HEK293T (cell line): ENCODE results near the gene CDH1.
"Not testable (repeated sequence)": the region's sequence is repeated elsewhere in the genome, so short reads cannot be mapped to it uniquely, and the experiment has no call there.

Source experiments
- CTCF ChIA-PET: fragments of 350-600 bp; formaldehyde crosslinking; extraction: SDS; loops from one replicate; lab custom pipeline; 2021; ENCODE audit warnings: antibody characterized with exemption, inconsistent platforms; lab: Yijun Ruan, JAX
- POLR2A ChIA-PET: fragments of 350-600 bp; formaldehyde crosslinking; extraction: SDS; loops from one replicate; lab custom pipeline; 2020; ENCODE audit warnings: antibody characterized with exemption, inconsistent platforms; lab: Yijun Ruan, JAX
- DNase-seq: peaks from one replicate; pipeline ENCODE4 v3.0.0; 2012; ENCODE audit warnings: mixed read lengths; ENCODE audit errors: extremely low spot score
- ARNT ChIP-seq: fragments of 450-650 bp; IDR thresholded peaks from 2 replicates; pipeline ENCODE4 v1.6.1; 2017; ENCODE audit warnings: mild to moderate bottlenecking
- BHLHE40 ChIP-seq: fragments of 450-650 bp; IDR thresholded peaks from 2 replicates; pipeline ENCODE4 v1.6.1; 2016; ENCODE audit warnings: mild to moderate bottlenecking, moderate library complexity, borderline replicate concordance
- CTBP1 ChIP-seq: fragments of 450-650 bp; IDR thresholded peaks from 2 replicates; pipeline ENCODE4 v1.6.1; 2016; ENCODE audit warnings: borderline replicate concordance
- ELF4 ChIP-seq: fragments of 450-650 bp; IDR thresholded peaks from 2 replicates; pipeline ENCODE4 v1.6.1; 2017; ENCODE audit warnings: antibody characterized with exemption
- FOXA1 ChIP-seq: fragments of 450-650 bp; IDR thresholded peaks from 2 replicates; pipeline ENCODE4 v1.6.1; 2016; ENCODE audit warnings: mild to moderate bottlenecking
- FOXK2 ChIP-seq: fragments of 450-650 bp; IDR thresholded peaks from 2 replicates; pipeline ENCODE4 v1.6.1; 2016; ENCODE audit warnings: mild to moderate bottlenecking
- FOXM1 ChIP-seq: fragments of 450-650 bp; IDR thresholded peaks from 2 replicates; pipeline ENCODE4 v1.6.1; 2017; ENCODE audit warnings: mild to moderate bottlenecking, borderline replicate concordance
- HDGF ChIP-seq: fragments of 450-650 bp; IDR thresholded peaks from 2 replicates; pipeline ENCODE4 v1.6.1; 2017; ENCODE audit warnings: antibody characterized with exemption, borderline replicate concordance
- L3MBTL2 ChIP-seq: fragments of 450-650 bp; conservative IDR thresholded peaks from 2 replicates; pipeline ENCODE4 v1.6.1; 2016; ENCODE audit warnings: mild to moderate bottlenecking
- LEF1 ChIP-seq: fragments of 450-650 bp; IDR thresholded peaks from 2 replicates; pipeline ENCODE4 v1.6.1; 2017; ENCODE audit warnings: mild to moderate bottlenecking, borderline replicate concordance
- NFRKB ChIP-seq: fragments of 450-650 bp; IDR thresholded peaks from 2 replicates; pipeline ENCODE4 v1.6.1; 2016; ENCODE audit warnings: mild to moderate bottlenecking, moderate library complexity
- SP1 ChIP-seq: fragments of 450-650 bp; IDR thresholded peaks from 2 replicates; pipeline ENCODE4 v1.6.1; 2017
- SUZ12 ChIP-seq: fragments of 450-650 bp; IDR thresholded peaks from 2 replicates; pipeline ENCODE4 v1.6.1; 2016; ENCODE audit warnings: mild to moderate bottlenecking
- TARDBP ChIP-seq: fragments of 450-650 bp; IDR thresholded peaks from 2 replicates; pipeline ENCODE4 v1.6.1; 2016
- ZNF384 ChIP-seq: fragments of 450-650 bp; IDR thresholded peaks from 2 replicates; pipeline ENCODE4 v1.6.1; 2016
- TF ChIP-seq, protein P1 (sequence below): fragments of 450-650 bp; IDR thresholded peaks from 2 replicates; pipeline ENCODE4 v1.6.1; 2016

CDH1 gene

DNA sequence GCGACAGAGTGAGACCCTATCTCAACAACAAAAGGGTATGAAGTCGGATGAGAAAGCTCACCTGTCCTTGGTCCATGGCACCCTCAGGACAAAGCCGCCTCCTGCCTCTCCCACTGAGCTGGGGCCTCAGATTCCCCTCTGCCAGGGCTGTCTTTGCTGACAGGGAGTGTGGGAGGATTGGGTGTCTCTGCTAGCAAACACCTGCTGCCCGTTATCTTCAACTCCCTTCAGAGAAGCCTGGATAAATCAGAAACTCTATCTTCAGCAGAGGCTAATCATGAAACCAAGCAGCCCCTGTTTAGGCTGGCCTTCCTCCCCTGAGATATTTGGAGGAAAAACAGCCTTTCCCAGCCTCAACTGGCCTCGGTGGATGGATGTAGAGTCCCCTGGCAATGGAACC, 36.3 kb upstream of the CDH1 start:
- no peak for DNase-seq
- CTCF ChIA-PET, result no interaction called here
- POLR2A ChIA-PET, result no interaction called here
- TF ChIP-seq SUZ12 (no peak), FOXK2 (no peak)

- TF ChIP-seq NFRKB, result no peak
- TF ChIP-seq LEF1, result no peak
- no peak for TF ChIP-seq ELF4
- TF ChIP-seq ZNF384, result peak; percentile 70
- no peak for TF ChIP-seq CTBP1
- peak; percentile 82 for DNase-seq
- ChIA-PET CTCF (no interaction called here), POLR2A (no interaction called here)
These were observed 32.7 kb upstream of the CDH1 start for GRCh38 chr16:68704232-68704867.

DNA sequence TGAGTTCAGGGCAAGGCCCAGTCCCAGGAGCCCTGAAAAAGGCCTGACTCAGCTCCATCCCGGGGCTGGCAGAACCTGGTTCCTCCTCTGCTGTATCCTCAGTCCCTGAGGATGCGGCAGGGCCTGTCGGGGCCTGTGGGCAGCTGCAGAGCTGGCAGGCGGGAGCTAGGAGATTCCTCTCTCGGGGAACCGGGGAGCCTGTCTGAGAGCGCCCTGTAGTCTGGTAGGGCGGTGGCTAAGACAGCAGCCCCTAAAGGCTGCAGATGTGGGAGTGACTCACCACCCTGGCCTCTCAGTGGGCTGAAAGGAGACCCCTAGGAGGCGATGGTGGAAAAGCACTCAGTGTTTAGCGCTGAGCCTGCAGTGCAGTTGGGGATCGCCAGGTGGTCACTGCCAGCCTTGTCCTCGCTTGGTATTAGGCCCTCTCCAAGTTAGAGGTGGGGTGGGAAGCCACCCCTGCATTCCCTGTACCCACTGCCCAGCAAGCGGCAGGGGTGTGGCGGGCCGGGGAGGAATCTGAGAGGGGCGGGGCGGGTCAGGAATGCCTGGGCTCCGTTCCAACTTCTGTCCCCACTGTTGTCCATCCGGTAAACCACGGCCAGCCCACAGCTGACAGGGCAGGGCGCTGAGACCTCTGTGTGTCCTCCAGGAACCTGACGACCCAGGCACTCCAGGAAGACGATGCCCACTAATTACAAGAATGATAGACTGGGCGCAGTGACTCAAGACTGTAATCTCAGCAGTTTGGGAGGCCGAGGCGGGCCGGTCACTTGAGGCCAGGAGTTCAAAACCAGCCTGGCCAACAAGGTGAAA, 29.5 kb upstream of the CDH1 start:
- TF ChIP-seq CTBP1 (no peak), SUZ12 (no peak), BHLHE40 (no peak), NFRKB (no peak), FOXK2 (no peak), LEF1 (no peak)
- CTCF ChIA-PET, result no interaction called here
- POLR2A ChIA-PET, result interaction anchor here (1.1 kb wide), 1 partner anchor 86 kb away, joined by 4 read pairs; no protein-coding TSS in a partner anchor
- DNase-seq, result no peak

DNA sequence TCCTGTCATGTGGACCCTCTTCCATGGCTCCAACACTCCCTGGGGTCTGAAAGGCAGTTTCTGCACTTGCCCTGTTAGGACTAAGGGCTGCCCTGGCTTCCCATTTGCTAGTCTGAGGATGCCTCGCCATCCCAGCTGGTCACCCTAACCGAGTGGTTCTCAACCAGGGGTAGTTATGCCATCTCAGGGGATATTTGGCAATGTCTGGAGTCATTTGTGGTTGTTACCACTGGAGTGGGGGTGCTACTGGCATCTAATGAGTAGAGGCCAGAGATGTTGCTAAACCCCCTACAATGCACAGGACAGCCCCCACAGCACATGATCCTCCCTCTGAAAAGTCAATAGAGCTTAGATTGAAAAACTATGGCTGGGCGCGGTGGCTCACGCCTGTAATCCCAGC, 26.9 kb upstream of the CDH1 start:
- DNase-seq, result no peak
- ChIA-PET POLR2A (no interaction called here), CTCF (no interaction called here)
- TF ChIP-seq NFRKB, result no peak

DNA sequence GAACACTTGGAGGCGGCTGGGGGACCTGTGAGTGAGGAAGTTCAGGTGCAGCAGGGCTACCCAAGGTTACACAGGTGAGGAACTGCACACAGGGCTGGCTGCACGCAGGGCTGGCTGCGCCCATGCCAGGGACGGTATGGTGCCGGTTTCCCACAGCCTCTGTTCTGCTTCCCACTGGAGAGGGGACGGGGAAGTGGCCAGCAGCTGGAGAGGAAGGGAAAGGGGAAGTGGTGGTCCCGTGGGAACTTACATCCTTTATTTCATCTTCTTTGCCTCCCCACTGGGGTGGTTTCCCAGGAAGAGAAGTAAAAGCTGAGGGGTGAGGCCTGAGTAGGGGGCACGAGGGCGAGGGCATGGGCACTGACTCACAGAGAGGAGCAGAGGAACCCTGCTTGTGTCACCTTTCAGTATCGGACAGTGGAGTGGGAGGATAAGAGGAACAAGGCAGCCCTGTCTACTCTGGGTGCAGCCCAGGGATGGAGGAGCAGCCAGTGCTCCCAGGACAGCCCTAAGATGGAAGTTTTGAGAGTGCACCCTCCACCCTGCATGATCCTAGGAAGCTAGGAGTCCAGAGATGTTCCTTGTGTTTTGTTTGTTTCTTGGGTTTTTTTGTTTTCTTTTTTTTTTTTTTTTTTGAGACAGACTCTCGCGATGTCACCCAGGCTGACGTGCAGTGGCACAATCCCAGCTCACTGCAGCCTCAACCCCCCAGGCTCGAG, 25.5 kb upstream of the CDH1 start:
- POLR2A ChIA-PET, result no interaction called here
- no peak for TF ChIP-seq ARNT
- TF ChIP-seq, protein P1, sequence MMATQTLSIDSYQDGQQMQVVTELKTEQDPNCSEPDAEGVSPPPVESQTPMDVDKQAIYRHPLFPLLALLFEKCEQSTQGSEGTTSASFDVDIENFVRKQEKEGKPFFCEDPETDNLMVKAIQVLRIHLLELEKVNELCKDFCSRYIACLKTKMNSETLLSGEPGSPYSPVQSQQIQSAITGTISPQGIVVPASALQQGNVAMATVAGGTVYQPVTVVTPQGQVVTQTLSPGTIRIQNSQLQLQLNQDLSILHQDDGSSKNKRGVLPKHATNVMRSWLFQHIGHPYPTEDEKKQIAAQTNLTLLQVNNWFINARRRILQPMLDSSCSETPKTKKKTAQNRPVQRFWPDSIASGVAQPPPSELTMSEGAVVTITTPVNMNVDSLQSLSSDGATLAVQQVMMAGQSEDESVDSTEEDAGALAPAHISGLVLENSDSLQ, result no peak
- TF ChIP-seq NFRKB, result no peak
- TF ChIP-seq CTBP1, result no peak
- CTCF ChIA-PET, result no interaction called here
- no peak for DNase-seq

GRCh38 chr16:68713361-68713760, 23.7 kb upstream of the CDH1 start:
- TF ChIP-seq NFRKB (no peak), FOXK2 (no peak), BHLHE40 (no peak), FOXA1 (no peak), FOXM1 (no peak), CTBP1 (no peak), ARNT (no peak), HDGF (no peak), L3MBTL2 (no peak), LEF1 (no peak), SP1 (no peak), ZNF384 (no peak), ELF4 (no peak)
- TF ChIP-seq, protein P1, result no peak
- POLR2A ChIA-PET, result no interaction called here
- DNase-seq, result no peak
- CTCF ChIA-PET, result interaction anchor here (0.6 kb wide), 1 partner anchor 9 kb away, joined by 3 read pairs; no protein-coding TSS in a partner anchor

DNA sequence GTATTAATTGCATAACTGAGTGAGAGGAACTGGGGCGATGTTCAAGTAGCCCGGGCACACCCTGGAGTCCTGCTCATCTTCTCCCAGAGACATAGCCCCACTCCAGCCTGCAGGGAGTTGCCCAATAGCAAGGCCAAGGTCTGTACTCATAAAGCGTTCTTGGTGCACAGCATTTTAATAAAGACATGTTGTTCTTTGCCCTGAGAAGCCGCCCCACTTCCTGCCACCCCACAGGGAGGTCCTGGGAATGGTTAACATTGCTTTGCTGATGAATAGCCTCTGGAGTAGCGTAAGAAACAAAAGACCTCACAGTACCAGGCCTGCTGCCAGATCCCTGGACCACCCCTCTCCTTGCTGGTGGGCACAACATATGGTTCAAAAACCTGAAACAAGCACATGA, 21.6 kb upstream of the CDH1 start:
- no peak for DNase-seq
- ChIA-PET POLR2A (no interaction called here), CTCF (no interaction called here)
- TF ChIP-seq ARNT (no peak), FOXK2 (no peak), BHLHE40 (no peak), TARDBP (no peak), CTBP1 (no peak), LEF1 (no peak)

DNA sequence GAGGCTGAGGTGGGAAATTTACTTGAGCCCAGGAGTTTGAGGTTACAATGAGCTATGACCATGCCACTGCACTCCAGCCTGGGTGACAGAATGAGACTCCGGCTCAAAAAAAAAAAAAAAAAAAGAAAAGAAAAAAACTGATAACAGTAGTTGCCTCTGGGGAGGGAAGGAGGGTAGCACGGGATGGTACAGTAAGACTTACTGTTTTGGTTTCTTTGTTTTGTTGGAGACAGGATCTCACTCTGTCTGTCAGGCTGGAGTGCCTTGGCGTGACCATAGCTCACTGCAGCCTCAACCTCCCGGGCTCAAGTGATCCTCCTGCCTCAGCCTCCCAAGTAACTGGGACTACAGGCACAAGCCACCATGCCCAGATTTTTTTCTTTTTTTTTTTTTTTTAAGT, 20.6 kb upstream of the CDH1 start:
- DNase-seq, POLR2A ChIA-PET, CTCF ChIA-PET: not testable (repeated sequence)
